Psoas muscle (tissue), 8 donors: ENCODE data around the gene GSDMA. TPM values are rescaled to one million over a fixed set of nuclear protein-coding genes. Genes with fewer than 3 reads are reported as not detected.
A peak's percentile ranks its signal among the peaks of the same experiment; 100 is the strongest.

Experiments
- ATAC-seq, 4 donors: fragments of 200-7000 bp; cut with Tn5 transposase; one replicate each; pipeline ENCODE4 v1.9.1; 2020; ENCODE audit warnings: moderate library complexity in 3 of 4, mild to moderate bottlenecking in 2 of 4
- DNase-seq, 2 donors: peaks; one replicate each; pipeline ENCODE4 v3.0.0-alpha.2; 2020
- H3K27ac ChIP-seq: fragments of 200-600 bp; one replicate; pipeline ENCODE4 v1.8.0; 2022
- H3K27me3 ChIP-seq, 3 donors: fragments of 200-600 bp in 1 of 3; one replicate each; pipeline versions ENCODE4 v1.6.1 to v1.8.0; 2013 to 2022; ENCODE audit warnings: low read length in 2 of 3, mild to moderate bottlenecking in 2 of 3, moderate library complexity in 1 of 3; ENCODE audit not compliant: insufficient read depth in 3 of 3
- H3K36me3 ChIP-seq, 2 donors: fragments of 200-600 bp in 1 of 2; one replicate each; pipeline versions ENCODE4 v1.6.1 to v1.8.0; 2013 to 2022; ENCODE audit warnings: low read depth in 1 of 2, mild to moderate bottlenecking in 1 of 2, moderate library complexity in 1 of 2; ENCODE audit not compliant: insufficient read depth in 1 of 2
- H3K4me1 ChIP-seq: fragments of 200-600 bp; one replicate; pipeline ENCODE4 v1.8.0; 2022
- H3K4me3 ChIP-seq: fragments of 200-600 bp; one replicate; pipeline ENCODE4 v1.8.0; 2022; ENCODE audit warnings: mild to moderate bottlenecking
- H3K9me3 ChIP-seq: fragments of 200-600 bp; one replicate; pipeline ENCODE4 v1.8.0; 2022
- CTCF ChIP-seq: fragments of 200-600 bp; IDR thresholded peaks from one replicate; pipeline ENCODE4 v1.8.0; 2022; ENCODE audit warnings: antibody characterized with exemption
- WGBS, 3 donors: extraction: QIAGEN DNeasy Blood & Tissue Kit; methylation state at CpG; one replicate each; pipeline versions ENCODE4 v1.1.6 to v1.1.7; 2013; 5-methylcytosine and 5-hydroxymethylcytosine counted together
- intact Hi-C, 2 donors: fragments of 100-400 bp; cut with DNase I; formaldehyde crosslinking; loops; one replicate each; pipeline versions ENCODE4 v1.11.0 to v1.14.2; 2022
- polyA plus RNA-seq, 3 donors: library from polyadenylated mRNA; stranded (reverse); fragments of 200-250 nt; gene quantifications; one replicate each; pipeline ENCODE4 v1.2.3, GENCODE V29; 2013
- total RNA-seq, 4 donors: library from RNA; stranded (reverse); fragmentation: NEBNext Ultra II Directional in 2 of 4; extraction: Animal tissue kit (Norgen Biotek cat#: 25700) in 2 of 4; gene quantifications; one replicate each; pipeline versions ENCODE4 v1.2.1 to v1.2.4, GENCODE V29; 2021 to 2023
- donor health status: healthy with polysubstance abuse.
- donor health status: DM: no; HTN: no; CAD: no; lungs with moderate emphysema.
- donor health status: Bipolar disorder and iron deficiency.
- donor health status: healthy.
- donor health status: DM: yes; HTN: yes; CAD: no.
- donor health status: DM: no; HTN: no; CAD: no.
- donor health status: DM: no; HTN: no; CAD: no.
- donor health status: DM: yes; HTN: yes; CAD: no.

GSDMA gene
- total and polyA plus RNA-seq, 7 donors = 0.03 to 0.32 (median 0.15) TPM; not detected in 3

GRCh38 chr17:40015998-40016985 lies 53.5 kb downstream of the GSDMA start:
- peak in 1 of 2 donors; percentile 76 for DNase-seq
- WGBS, 3 donors = 40 to 62% (median 43%) methylated on average over 21 to 26 of the region's 26 CpGs
- no peaks in the 10 kb centered on the region for H3K9me3 ChIP-seq
- intact Hi-C loops = loop anchor here (5.0 to 10.0 kb wide), 3 partner anchors 71 to 279 kb away; no protein-coding TSS in a partner anchor
- H3K36me3 ChIP-seq = peaks cover 0 to 18% of the 10 kb centered on the region in 2 donors
- no peaks in the 10 kb centered on the region for H3K27me3 ChIP-seq
- peak overlapping the region; percentile 87 for H3K27ac ChIP-seq
- TF ChIP-seq CTCF = no peak
- H3K4me3 ChIP-seq = peak overlapping the region; percentile 52
- peak in 2 of 4 donors; percentile 1 to 9 for ATAC-seq
- H3K4me1 ChIP-seq = peaks cover 65% of the 10 kb centered on the region

GRCh38 chr17:40017422-40018080 lies 54.7 kb downstream of the GSDMA start:
- WGBS, 3 donors = 10 to 16% (median 12%) methylated on average over 14 to 15 of the region's 15 CpGs
- Histone ChIP-seq H3K27me3 (no peaks in the 10 kb centered on the region), H3K27ac (peak overlapping the region; percentile 87), H3K4me1 (peaks cover 76% of the 10 kb centered on the region), H3K4me3 (peak overlapping the region; percentile 52), H3K9me3 (no peaks in the 10 kb centered on the region), H3K36me3 (peaks cover 0 to 29% of the 10 kb centered on the region in 2 donors)
- TF ChIP-seq CTCF = no peak
- intact Hi-C loops = loop anchor here (5.0 to 10.0 kb wide), 3 partner anchors 70 to 277 kb away; no protein-coding TSS in a partner anchor
- DNase-seq (peak; percentile 54 to 82), ATAC-seq (peak in 1 of 4 donors; percentile 9)

- H3K4me1 ChIP-seq = peaks cover 85% of the 10 kb centered on the region
- ATAC-seq (peak; percentile 43 to 49 (median 47)), DNase-seq (peak; percentile 85 to 95)
- H3K4me3 ChIP-seq = no peak overlapping the region
- H3K9me3 ChIP-seq = no peaks in the 10 kb centered on the region
- no peak for TF ChIP-seq CTCF
- peaks cover 0 to 33% of the 10 kb centered on the region in 2 donors for H3K36me3 ChIP-seq
- 19 to 27% (median 23%) methylated on average over 14 to 15 of the region's 15 CpGs for WGBS, 3 donors
- intact Hi-C loops = loop anchor here (5.0 to 10.0 kb wide), 3 partner anchors 69 to 276 kb away; no protein-coding TSS in a partner anchor
- H3K27me3 ChIP-seq = no peaks in the 10 kb centered on the region
- H3K27ac ChIP-seq = peak overlapping the region; percentile 87
Measured at GRCh38 chr17:40018211-40019121, 55.7 kb downstream of the GSDMA start.
